ENCODE measurements around the gene ANKFN1.

- TF ChIP-seq, protein P1, sequence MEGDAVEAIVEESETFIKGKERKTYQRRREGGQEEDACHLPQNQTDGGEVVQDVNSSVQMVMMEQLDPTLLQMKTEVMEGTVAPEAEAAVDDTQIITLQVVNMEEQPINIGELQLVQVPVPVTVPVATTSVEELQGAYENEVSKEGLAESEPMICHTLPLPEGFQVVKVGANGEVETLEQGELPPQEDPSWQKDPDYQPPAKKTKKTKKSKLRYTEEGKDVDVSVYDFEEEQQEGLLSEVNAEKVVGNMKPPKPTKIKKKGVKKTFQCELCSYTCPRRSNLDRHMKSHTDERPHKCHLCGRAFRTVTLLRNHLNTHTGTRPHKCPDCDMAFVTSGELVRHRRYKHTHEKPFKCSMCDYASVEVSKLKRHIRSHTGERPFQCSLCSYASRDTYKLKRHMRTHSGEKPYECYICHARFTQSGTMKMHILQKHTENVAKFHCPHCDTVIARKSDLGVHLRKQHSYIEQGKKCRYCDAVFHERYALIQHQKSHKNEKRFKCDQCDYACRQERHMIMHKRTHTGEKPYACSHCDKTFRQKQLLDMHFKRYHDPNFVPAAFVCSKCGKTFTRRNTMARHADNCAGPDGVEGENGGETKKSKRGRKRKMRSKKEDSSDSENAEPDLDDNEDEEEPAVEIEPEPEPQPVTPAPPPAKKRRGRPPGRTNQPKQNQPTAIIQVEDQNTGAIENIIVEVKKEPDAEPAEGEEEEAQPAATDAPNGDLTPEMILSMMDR (IDR thresholded peaks at IDR 0.05), result no peak
- TF ChIP-seq POLR2AphosphoS5 (IDR thresholded peaks at IDR 0.05) (no peak), POLR2A (IDR thresholded peaks at IDR 0.05) (no peak), EP300 (IDR thresholded peaks at IDR 0.05) (no peak)
Observed at GRCh38 chr17:56157845-56158244, 4.6 kb downstream of the ANKFN1 start.
